PC-9 (cell line): Measurements from ENCODE around the gene SMCO2.

Source experiments
- CTCF ChIP-seq: fragments of 200-600 bp; sonication (generic); conservative IDR thresholded peaks from 2 replicates; pipeline ENCODE4 v1.6.1; 2017; ENCODE audit warnings: mixed run types, antibody characterized with exemption, mild to moderate bottlenecking, moderate library complexity
- EZH2 ChIP-seq: fragments of 200-600 bp; sonication (generic); IDR thresholded peaks from 2 replicates; pipeline ENCODE4 v1.8.0; 2017; ENCODE audit warnings: antibody characterized with exemption, low read depth

- TF ChIP-seq CTCF: no peak
- TF ChIP-seq EZH2: no peak
Measured at GRCh38 chr12:27506645-27507189, 60.2 kb downstream of the SMCO2 start.
